Subcutaneous abdominal adipose tissue (tissue), 5 donors: ENCODE data around the gene SLC27A5.

ENCODE experiments used
- H3K27ac ChIP-seq: one replicate; pipeline ENCODE4 v1.7.0; 2013; ENCODE audit warnings: low read depth, mild to moderate bottlenecking, inconsistent platforms, low read length, moderate library complexity
- H3K27me3 ChIP-seq, 5 donors: one replicate each; pipeline ENCODE4 v1.7.0; 2013; ENCODE audit warnings: low read length in 5 of 5, inconsistent platforms in 1 of 5; ENCODE audit not compliant: control insufficient read depth in 5 of 5, insufficient read depth in 4 of 5
- H3K36me3 ChIP-seq, 5 donors: one replicate each; pipeline ENCODE4 v1.7.0; 2013; ENCODE audit warnings: low read length in 5 of 5; ENCODE audit not compliant: control insufficient read depth in 5 of 5, insufficient read depth in 5 of 5
- H3K4me1 ChIP-seq, 5 donors: one replicate each; pipeline ENCODE4 v1.7.0; 2013; ENCODE audit warnings: low read length in 5 of 5, mild to moderate bottlenecking in 3 of 5, moderate library complexity in 1 of 5; ENCODE audit not compliant: control insufficient read depth in 5 of 5, insufficient read depth in 5 of 5
- H3K4me3 ChIP-seq, 5 donors: one replicate each; pipeline ENCODE4 v1.7.0; 2013; ENCODE audit warnings: low read length in 5 of 5, low read depth in 1 of 5
- H3K9ac ChIP-seq, 5 donors: one replicate each; pipeline ENCODE4 v1.7.0; 2013; ENCODE audit warnings: low read length in 5 of 5, mild to moderate bottlenecking in 4 of 5, moderate library complexity in 3 of 5
- H3K9me3 ChIP-seq, 5 donors: one replicate each; pipeline ENCODE4 v1.7.0; 2013; ENCODE audit warnings: low read length in 5 of 5; ENCODE audit not compliant: control insufficient read depth in 5 of 5
- donor health status: healthy.
- donor health status: healthy.
- donor health status: healthy.
- donor health status: healthy.
- donor health status: healthy.

The SLC27A5 gene

GRCh38 chr19:58549664-58550361 lies 38.0 kb upstream of the SLC27A5 start:
- Histone ChIP-seq H3K9me3 (no peaks in the 10 kb centered on the region), H3K27ac (no peak overlapping the region), H3K36me3 (peaks cover 0 to 73% (median 63%) of the 10 kb centered on the region in 5 donors), H3K27me3 (no peaks in the 10 kb centered on the region), H3K9ac (no peak overlapping the region), H3K4me1 (peaks cover 17 to 40% (median 39%) of the 10 kb centered on the region in 5 donors), H3K4me3 (no peak overlapping the region)

GRCh38 chr19:58548859-58549663 lies 37.3 kb upstream of the SLC27A5 start:
- peaks cover 15 to 34% (median 32%) of the 10 kb centered on the region in 5 donors for H3K4me1 ChIP-seq
- H3K36me3 ChIP-seq = peaks cover 0 to 73% (median 63%) of the 10 kb centered on the region in 5 donors
- no peaks in the 10 kb centered on the region for H3K9me3 ChIP-seq
- H3K9ac ChIP-seq = peak overlapping the region in 1 of 5 donors; percentile 9
- no peak overlapping the region for H3K4me3 ChIP-seq
- no peak overlapping the region for H3K27ac ChIP-seq
- no peaks in the 10 kb centered on the region for H3K27me3 ChIP-seq

- peaks cover 11 to 32% (median 25%) of the 10 kb centered on the region in 5 donors for H3K4me1 ChIP-seq
- H3K4me3 ChIP-seq = peak overlapping the region in 1 of 5 donors; percentile 24
- peaks cover 0 to 69% (median 60%) of the 10 kb centered on the region in 5 donors for H3K36me3 ChIP-seq
- no peak overlapping the region for H3K27ac ChIP-seq
- no peaks in the 10 kb centered on the region for H3K27me3 ChIP-seq
- H3K9ac ChIP-seq = no peak overlapping the region
- no peaks in the 10 kb centered on the region for H3K9me3 ChIP-seq
Measured at GRCh38 chr19:58547323-58548312, 35.8 kb upstream of the SLC27A5 start.

GRCh38 chr19:58546019-58546530 lies 34.3 kb upstream of the SLC27A5 start:
- peaks cover 0 to 53% (median 44%) of the 10 kb centered on the region in 5 donors for H3K36me3 ChIP-seq
- no peaks in the 10 kb centered on the region for H3K9me3 ChIP-seq
- H3K27ac ChIP-seq = peak overlapping the region; percentile 37
- peaks cover 11 to 32% (median 25%) of the 10 kb centered on the region in 5 donors for H3K4me1 ChIP-seq
- peak overlapping the region; percentile 76 to 86 (median 84) for H3K4me3 ChIP-seq
- H3K9ac ChIP-seq = peak overlapping the region in 4 of 5 donors; percentile 70 to 93 (median 86)
- no peaks in the 10 kb centered on the region for H3K27me3 ChIP-seq

GRCh38 chr19:58545286-58546018 lies 33.7 kb upstream of the SLC27A5 start:
- Histone ChIP-seq H3K27me3 (no peaks in the 10 kb centered on the region), H3K4me1 (peaks cover 11 to 32% (median 25%) of the 10 kb centered on the region in 5 donors), H3K36me3 (peaks cover 0 to 47% (median 38%) of the 10 kb centered on the region in 5 donors), H3K9ac (peak overlapping the region; percentile 70 to 93 (median 84)), H3K27ac (peak overlapping the region; percentile 37), H3K4me3 (peak overlapping the region; percentile 76 to 86 (median 84)), H3K9me3 (no peaks in the 10 kb centered on the region)

- H3K4me1 ChIP-seq = peaks cover 11 to 32% (median 25%) of the 10 kb centered on the region in 5 donors
- no peaks in the 10 kb centered on the region for H3K27me3 ChIP-seq
- H3K9ac ChIP-seq = peak overlapping the region; percentile 70 to 93 (median 84)
- no peaks in the 10 kb centered on the region for H3K9me3 ChIP-seq
- H3K36me3 ChIP-seq = peaks cover 0 to 40% (median 31%) of the 10 kb centered on the region in 5 donors
- peak overlapping the region; percentile 37 for H3K27ac ChIP-seq
- H3K4me3 ChIP-seq = peak overlapping the region; percentile 76 to 86 (median 84)
Measured at GRCh38 chr19:58544591-58545285, 32.9 kb upstream of the SLC27A5 start.

- Histone ChIP-seq H3K9me3 (no peaks in the 10 kb centered on the region), H3K27ac (peak within 1 kb of the TSS; percentile 90), H3K27me3 (peaks cover 0 to 4% (median 0%) of the 10 kb centered on the region in 5 donors), H3K9ac (peak within 1 kb of the TSS; percentile 76 to 93 (median 84)), H3K36me3 (peaks cover 0 to 32% (median 24%) of the 10 kb centered on the region in 5 donors), H3K4me3 (peak within 1 kb of the TSS; percentile 54 to 86 (median 79)), H3K4me1 (peaks cover 11 to 32% (median 25%) of the 10 kb centered on the region in 5 donors)
Measured at GRCh38 chr19:58543826-58544590, 32.2 kb upstream of the SLC27A5 start, which contains the start of gene TRIM28. Gene TRIM28, plus strand, starts transcription at chr19:58544064. Its CDS starts 694 bp downstream, at chr19:58544758.
